Effector CD4-positive, alpha-beta T cell (primary cell): ENCODE results near the gene TMEM63B.
"Not testable (repeated sequence)": the region's sequence is repeated elsewhere in the genome, so short reads cannot be mapped to it uniquely, and the experiment has no call there.

Experiments
- DNase-seq: peaks from one replicate; pipeline ENCODE4 v3.0.0-alpha.2; 2020

The TMEM63B gene

DNA sequence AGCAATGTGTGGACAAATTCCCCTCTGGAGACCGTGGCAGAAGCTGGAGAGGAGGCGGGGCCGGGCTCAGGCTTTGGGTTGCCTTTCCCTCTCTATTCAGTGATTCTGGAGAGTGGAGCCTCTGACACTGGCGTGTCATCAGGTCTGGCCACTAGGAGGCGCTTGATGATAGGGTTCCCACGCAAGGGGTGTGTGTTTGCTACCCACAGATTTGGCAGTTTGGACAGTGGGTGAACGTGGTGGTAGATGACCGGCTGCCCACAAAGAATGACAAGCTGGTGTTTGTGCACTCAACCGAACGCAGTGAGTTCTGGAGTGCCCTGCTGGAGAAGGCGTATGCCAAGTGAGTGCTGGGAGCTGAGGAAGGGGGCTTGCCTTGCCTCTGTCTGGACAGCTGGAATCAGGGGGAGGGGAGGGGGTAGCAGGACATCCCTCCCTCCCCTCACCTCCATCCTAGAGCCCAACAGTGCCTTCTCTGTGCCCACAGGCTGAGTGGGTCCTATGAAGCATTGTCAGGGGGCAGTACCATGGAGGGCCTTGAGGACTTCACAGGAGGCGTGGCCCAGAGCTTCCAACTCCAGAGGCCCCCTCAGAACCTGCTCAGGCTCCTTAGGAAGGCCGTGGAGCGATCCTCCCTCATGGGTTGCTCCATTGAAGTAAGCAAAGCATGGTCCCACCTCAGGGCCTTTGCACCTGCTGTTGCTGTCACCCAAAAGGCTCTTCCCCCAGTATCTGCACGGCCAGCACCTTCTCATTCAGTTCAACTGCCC, 45.6 kb downstream of the TMEM63B start:
- DNase-seq, result peak; percentile 72

DNA sequence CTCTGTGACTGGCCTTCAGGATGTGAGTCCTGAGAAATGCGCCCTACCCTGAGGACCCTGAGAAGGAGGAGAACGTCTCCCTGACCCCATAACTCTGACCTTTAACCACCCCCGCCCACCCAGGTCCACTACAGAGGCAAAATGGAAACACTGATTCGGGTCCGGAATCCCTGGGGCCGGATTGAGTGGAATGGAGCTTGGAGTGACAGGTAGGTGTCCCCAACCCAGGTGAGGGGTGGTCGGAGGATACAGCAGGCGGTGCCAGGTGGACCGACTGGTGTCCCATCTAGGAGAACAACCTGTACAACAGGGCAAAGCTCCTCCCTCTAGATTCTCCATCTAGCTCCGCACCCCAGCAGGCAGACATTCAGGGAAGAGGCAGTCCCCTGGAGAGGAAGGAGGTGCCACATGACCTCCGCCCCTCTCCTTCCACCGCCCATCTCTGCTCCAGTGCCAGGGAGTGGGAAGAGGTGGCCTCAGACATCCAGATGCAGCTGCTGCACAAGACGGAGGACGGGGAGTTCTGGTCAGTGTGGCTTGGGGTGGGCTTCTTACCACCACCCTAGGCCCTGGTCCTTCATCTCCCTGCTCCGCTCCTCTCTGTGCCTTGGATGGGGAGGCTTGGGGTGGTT, 48.9 kb downstream of the TMEM63B start:
- no peak for DNase-seq

DNA sequence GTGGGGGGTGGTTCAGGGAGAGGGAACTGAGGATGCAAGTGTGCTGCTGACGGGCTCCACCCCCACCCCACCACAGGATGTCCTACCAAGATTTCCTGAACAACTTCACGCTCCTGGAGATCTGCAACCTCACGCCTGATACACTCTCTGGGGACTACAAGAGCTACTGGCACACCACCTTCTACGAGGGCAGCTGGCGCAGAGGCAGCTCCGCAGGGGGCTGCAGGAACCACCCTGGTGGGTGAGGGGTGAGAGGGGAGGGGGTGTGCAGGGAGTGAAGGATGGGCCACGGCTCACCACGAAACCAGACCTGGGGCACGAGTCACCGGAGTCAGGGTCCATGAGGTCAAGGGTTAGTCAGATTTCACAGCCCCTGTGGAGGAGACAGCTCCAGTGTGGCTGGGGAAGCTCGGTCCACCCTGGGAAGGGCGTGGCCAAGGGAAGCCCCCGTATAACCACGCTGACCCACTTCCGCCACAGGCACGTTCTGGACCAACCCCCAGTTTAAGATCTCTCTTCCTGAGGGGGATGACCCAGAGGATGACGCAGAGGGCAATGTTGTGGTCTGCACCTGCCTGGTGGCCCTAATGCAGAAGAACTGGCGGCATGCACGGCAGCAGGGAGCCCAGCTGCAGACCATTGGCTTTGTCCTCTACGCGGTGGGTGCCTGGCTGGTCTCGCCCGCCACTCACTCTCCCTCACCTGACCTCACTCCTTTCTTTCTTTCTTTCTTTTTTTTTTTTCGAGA, 49.6 kb downstream of the TMEM63B start:
- no peak for DNase-seq

DNA sequence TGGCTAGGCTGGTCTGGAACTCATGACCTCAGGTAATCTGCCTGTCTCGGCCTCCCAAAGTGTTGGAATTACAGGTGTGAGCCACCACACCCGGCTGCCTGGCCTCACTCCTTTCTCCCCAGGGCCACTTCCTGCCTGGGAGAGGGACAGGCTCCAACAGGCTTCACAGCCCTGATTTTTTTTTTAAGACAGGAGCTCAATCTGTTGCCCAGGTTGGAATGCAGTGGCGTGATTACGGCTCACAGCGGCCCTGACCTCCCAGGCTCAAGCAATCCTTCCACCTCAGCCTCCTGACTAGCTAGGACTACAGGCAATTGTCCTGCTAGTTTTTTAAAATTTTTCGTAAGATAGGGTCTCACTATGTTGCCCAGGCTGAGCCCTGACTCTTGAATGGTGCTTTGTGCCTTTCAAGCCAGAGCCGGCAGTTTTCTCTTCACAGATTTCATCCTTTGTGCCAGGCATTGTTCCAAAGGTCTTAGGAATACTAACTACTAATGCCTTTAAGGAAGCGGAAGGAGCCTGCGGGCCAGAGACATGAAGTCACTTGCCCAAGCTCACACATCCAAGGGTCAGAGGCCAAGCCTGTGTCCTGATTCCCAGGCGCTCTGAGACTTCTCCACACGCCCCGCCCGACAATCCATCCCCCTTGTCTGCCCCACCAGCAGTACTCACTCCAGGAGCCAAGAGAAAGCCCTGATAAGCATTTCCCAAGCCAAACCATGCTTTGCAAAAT, 50.5 kb downstream of the TMEM63B start:
- DNase-seq, result no peak

DNA sequence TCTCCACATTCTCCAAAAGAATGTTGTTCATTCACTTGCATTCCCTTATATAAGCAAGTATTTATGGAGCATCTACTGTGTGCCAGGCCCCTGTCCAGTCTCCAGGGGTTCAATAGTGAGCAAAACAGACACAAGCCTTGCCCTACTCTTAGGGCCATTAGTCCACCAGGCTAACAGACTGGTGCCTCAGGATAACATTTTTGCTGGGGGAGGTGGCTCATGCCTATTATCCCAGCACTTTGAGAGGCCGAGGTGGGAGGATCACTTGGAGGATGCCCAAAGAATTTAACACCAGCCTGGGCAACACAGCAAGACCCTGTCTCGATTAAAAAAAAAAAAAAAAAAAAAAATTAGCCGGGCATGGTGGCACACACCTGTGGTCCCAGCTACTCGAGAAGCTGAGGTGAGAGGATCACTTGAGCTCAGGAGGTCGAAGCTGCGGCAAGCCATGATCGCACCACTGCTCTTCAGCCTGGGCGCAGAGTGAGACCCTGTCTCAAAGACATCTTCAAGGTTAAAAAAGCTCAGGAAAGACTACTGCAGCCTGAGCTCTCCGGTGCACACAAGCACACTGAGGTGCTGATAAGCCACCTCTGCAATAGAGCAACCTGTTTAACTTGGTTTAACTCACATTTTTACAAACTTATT, 51.2 kb downstream of the TMEM63B start:
- DNase-seq, result no peak

DNA sequence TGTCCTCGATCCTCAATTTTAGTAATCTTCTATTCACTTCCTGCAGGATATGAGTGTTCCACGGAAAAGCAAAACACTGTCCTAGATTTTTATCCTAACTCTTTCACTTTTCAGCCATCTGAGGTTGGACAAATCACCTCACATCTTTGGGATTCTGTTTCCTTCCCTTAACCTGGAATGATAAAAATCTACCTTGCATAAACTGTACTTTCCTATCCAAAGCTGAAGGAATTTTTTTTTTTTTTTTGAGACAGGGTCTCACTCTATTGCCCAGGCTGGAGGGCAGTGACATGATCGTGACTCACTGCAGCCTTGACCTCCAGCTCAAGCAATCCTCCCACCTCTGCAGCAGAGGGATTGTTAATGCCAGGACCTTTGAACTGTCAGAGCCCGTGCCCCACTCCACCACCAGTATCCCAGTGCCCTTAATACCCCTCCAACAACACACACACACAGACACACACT, 51.8 kb downstream of the TMEM63B start:
- DNase-seq, result no peak

DNA sequence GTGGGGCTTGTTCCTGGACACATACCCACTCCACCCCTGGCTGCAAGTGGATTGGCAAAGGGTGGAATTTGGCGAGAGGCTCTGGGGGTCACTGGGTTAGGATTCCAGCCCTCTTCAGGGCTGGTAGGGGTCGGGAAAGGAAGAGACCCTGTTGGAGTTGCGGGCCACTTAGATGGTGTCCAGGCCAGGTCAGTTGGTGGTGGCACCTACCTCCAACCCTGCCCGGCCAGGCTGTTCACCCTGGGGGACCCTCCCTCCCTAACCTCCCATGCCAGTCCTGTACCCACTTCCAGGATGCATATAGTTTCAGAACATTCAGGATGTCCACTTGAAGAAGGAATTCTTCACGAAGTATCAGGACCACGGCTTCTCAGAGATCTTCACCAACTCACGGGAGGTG, 52.3 kb downstream of the TMEM63B start:
- no peak for DNase-seq

DNA sequence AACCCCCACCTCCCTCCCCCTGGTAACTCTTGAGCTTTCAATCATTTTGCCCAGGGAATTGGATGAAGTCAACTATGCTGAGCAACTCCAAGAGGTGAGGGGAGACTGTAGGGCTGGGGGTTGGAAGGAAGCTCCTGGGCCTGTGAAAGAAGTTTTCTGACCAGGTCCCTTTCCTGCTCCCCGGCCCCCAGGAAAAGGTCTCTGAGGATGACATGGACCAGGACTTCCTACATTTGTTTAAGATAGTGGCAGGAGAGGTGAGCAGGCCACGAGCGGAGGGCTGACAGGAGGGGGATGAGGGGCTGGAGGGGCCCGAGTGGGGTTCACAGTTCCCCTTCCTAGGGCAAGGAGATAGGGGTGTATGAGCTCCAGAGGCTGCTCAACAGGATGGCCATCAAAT, 53.1 kb downstream of the TMEM63B start:
- DNase-seq, result no peak

DNA sequence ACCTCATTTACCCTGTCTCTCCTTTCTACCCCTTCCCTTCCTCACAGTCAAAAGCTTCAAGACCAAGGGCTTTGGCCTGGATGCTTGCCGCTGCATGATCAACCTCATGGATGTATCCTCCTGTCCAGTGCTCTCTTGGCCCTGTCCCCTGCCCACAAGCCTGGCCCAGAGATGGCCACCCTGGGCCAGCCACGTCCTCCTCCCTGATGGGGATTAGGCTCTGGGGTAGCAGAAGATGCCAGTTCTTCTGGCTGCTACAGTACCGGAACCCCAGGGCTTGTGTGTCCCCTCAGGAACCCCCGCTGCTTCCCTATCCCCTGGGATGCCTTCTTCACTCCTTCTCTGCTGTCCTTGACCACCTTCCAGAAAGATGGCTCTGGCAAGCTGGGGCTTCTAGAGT, 53.5 kb downstream of the TMEM63B start:
- no peak for DNase-seq

DNA sequence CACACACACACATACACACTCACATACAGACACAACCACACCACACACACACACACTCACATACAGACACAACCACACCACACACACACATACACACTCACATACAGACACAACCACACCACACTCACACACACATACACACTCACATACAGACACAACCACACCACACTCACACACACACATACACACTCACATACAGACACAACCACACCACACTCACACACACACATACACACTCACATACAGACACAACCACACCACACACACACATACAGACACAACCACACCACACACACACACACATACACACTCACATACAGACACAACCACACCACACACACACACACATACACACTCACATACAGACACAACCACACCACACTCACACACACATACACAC, 54.4 kb downstream of the TMEM63B start:
- not testable (repeated sequence) for DNase-seq

DNA sequence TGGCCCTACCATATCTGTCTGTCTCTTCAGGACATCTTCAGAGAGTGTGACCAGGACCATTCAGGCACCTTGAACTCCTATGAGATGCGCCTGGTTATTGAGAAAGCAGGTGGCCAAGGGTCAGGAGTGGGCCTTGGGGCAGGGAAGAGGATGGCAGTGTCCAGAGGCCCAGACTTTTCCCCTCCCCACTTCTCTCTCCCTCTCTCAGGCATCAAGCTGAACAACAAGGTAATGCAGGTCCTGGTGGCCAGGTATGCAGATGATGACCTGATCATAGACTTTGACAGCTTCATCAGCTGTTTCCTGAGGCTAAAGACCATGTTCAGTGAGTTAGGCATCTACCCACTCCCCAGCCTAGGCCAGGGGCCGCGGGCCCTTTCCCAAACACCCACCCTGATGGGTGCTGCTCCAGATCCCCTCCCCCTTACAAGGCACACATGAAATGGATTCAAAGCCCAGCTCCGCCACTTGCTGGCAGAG, 55.6 kb downstream of the TMEM63B start:
- no peak for DNase-seq

DNA sequence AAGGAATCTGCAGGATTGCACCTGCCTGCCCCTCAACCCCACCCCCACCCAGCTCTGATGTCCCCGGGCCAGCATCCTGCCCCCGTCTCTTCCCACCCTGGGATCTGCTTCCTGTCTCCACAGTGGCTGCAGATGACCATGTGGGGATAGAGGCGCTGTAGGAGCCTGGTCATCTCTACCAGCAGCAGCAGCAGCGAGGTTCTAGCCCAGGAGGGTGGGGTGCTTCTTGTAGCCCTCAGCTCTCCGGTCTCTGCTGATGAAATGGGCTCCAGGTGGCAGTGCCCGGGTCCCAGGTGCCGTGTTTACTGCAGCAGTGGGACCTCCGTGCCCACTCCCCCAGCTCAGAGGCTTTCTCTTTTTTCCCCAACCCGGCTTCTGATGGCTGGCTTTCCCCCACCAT, 56.4 kb downstream of the TMEM63B start:
- DNase-seq, result no peak

DNA sequence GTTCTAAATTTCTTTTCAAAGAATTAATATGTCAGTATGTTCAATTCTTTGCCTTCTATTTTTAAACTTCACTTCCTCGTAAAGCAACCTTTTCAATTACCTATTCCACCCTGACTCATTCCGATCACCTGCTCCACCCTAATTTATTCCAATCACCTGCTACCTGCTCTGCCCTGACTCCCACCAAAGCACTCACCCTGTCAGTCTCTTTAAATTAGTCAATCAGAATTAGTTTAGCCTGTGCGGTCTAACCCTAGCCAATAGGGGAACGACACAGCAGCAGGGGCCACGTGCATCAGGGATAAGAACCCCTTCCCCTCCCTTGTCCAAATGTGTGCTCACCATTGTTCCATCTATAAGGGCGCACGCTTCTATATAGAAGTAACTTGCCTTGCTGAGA, 58.0 kb downstream of the TMEM63B start:
- DNase-seq, result not testable (repeated sequence)

DNA sequence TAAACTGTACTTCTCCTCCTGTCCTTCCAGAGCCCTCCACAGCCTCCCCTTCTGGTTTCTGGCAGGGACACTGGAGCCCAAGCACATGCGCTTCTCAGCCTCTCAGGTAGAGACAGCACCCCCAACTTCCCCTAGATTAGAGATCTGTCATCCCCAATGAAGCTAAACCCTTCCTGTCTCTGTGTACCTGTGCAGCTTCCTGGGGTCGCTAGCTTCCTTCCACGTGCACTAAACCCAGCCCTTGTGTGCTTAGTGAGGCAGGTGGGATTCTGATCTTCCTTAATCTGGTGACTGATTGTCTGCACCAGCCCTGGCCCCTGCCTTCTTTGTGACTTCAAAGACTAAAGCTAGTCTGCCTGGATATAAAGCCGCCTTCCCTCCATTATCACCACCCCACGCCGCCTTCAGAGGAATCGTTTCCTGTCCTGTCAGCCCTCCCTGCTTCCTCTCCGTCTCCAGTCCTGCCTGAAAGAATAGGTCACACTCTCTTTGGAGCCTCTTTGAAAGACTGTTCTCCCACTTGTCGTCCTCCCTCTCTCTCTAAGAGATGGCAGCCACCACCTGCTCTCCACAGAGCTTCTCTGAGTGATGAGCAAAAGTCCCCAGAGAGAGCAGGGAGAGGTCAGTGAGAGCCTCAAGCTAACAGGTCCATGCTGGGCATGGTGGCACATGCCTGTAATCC, 58.7 kb downstream of the TMEM63B start:
- DNase-seq, result no peak

DNA sequence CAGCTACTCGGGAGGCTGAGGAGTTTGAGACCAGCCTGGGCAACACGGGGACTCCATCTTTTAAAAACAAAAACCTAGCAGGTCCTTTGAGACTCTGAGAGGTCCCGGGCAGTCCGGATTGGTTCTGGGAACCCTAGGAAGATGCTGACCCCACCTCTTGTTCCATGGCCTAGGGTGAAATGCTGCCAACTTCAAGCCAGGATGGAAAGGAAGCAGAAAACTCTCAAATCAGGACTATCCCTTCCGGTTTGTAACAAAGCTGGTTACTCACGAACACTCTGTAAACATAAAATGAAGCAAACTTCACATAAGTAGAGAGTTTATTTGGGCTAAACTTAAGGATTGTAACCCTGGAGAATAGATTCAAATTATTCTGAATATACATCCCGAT, 59.3 kb downstream of the TMEM63B start:
- no peak for DNase-seq

DNA sequence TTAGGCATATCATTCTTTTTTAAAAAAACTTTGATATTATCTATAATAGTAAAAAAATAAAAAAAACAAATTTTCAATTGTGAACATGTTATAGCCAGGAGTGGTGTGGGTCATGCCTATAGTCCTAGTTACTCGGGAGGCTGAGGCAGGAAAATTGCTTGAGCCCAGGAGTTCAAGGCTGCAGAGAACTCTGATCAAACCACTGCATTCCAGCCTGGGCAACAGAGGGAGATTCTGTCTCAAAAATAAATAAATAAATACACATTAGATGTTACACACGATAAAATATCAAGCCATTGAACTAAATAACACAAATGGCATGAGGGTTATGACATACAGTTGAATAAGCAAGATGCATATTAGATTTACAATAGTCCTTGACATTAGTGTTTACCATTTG, 61.5 kb downstream of the TMEM63B start:
- no peak for DNase-seq

DNA sequence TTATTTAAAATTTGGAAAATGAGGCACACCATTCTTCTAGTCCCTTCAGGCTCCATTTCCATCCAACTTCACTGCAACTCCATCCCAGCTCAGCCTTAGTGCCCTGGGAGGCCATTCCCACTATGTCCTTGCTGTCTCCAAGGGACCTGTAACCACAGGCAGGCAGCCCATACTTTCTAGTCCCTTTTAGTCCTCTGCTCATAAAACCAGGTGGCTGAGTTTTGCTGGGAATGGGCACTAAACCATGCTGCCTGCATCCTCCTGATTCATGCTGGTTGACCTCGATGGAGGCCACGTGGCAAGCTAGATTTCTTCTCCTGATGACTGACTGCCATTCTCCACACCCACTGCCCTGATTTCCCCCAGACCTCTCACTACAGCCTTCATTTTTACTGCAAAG, 61.9 kb downstream of the TMEM63B start:
- no peak for DNase-seq

DNA sequence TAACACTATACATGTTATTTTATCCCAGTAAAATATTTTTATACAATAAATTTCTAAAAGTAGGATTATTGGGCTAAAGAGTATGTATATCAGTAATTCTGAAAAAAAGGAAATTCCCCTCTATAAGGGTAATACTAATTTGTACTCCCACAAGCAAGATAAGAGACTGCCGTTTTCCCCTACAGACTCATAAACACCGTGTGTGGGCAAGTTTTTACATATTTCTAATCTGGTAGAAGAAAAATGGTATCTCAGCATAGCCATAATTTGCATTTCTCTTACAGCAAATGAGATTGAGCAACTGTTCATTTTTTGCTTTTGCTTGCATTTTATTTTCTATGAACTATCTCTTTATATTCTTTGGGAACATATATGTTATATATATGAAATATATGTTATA, 63.4 kb downstream of the TMEM63B start:
- no peak for DNase-seq

DNA sequence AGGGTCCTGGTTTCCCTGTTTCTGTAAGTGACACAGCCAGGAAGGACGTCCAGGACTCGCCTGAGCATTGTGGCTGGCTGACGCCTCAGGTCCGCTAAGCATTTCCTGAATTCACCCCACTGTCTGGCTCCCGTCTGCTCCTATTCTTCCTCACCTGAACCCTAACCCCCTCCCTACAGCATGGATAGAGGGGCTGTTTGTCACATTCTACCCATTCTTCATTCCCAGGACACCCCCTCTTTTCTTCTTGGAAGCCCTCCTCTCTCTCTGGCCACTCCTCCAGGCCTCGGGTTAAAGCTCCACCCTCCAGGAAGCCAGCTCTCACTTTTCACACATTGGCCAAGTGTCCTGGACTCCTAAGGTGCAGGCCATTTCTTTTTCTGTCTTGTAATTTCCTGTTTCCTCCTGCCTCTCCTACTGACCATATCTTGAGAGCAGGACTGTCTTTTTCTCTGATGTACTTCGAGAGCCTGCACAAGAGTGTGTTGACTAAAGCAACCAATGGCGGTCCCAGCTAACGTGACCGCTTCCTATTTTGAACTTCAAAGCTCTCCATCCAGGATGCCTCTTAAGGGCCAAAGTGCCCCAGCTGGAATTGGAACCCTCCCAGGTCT, 65.2 kb downstream of the TMEM63B start:
- DNase-seq, result no peak

DNA sequence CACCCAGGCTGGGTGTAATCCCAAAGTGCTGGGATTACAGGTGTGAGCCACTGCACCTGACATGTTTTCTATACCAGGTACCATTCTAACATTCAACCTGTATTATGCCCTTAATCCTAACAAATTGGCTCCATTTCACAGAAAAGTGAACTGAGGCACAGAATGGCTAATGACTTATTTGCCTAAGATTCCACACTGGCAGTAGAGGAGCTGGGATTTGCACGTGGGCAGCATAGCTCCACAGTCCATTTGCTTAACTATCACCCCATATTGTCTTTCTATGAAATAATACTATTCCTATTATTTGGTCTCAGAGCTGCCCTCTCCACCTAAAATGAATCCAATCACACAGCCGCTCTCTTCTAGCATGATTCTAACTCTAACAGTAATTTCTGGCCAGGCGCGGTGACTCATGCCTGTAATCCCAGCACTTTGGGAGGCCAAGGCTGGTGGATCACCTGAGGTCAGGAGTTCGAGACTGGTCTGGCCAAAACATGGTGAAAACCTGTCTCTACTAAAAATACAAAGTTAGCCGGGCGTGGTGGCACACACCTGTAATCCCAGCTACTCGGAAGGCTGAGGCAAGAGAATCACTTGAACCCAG, 66.1 kb downstream of the TMEM63B start:
- DNase-seq, result no peak

DNA sequence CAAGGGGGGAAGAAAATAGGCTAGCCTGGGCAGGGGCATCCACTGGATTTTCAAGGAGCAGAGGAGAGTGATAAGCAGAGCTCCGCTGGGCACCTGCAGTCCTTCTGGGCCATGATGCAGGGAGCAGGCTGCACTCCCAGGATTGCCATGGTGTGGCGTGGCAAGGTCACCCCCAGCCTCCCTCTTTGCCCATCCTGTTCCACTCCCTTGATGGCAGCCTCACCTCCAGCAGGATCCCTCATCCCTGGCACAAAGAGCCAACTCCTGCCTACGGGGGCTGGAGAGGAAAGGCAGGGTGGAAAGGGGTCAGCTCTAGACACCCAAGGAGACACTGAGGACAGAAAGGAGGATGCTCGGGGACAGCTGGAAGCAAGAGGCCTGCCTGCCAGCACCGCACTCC, 67.0 kb downstream of the TMEM63B start:
- no peak for DNase-seq
